LNCaP clone FGC (cell line): ENCODE results near the gene NGEF.

Experiments used
- DNase-seq: peaks from one replicate; pipeline ENCODE4 v3.0.0-alpha.2; 2011; ENCODE audit warnings: low read depth
- H3K4me3 ChIP-seq: 2 replicates; pipeline ENCODE4 v1.5.1; 2011; ENCODE audit warnings: mild to moderate bottlenecking, low read depth, low read length, control low read depth
- CTCF ChIP-seq: IDR thresholded peaks from 2 replicates; pipeline ENCODE4 v1.5.1; 2012; ENCODE audit warnings: mild to moderate bottlenecking; ENCODE audit not compliant: control insufficient read depth, insufficient read depth; ENCODE audit errors: extremely low read depth

NGEF gene

GRCh38 chr2:232999354-232999753 is 13.7 kb downstream of the NGEF start:
- no peak for TF ChIP-seq CTCF

GRCh38 chr2:232998666-232998985 is 14.4 kb downstream of the NGEF start:
- no peak overlapping the region for H3K4me3 ChIP-seq
- no peak for TF ChIP-seq CTCF
- DNase-seq, result no peak

More at GRCh38 chr2:232999354-232999753, 13.7 kb downstream of the NGEF start:
- DNase-seq, result no peak
- H3K4me3 ChIP-seq, result no peak overlapping the region

- DNase-seq, result no peak
- no peak for TF ChIP-seq CTCF
These were observed 15.0 kb downstream of the NGEF start for GRCh38 chr2:232997749-232998665.

GRCh38 chr2:232994446-232994845 is 18.6 kb downstream of the NGEF start:
- DNase-seq, result no peak
- H3K4me3 ChIP-seq, result no peak overlapping the region
- no peak for TF ChIP-seq CTCF

More at GRCh38 chr2:232997749-232998665, 15.0 kb downstream of the NGEF start:
- H3K4me3 ChIP-seq, result no peak overlapping the region

- no peak overlapping the region for H3K4me3 ChIP-seq
- no peak for DNase-seq
- no peak for TF ChIP-seq CTCF
These were observed 19.7 kb downstream of the NGEF start for GRCh38 chr2:232993231-232993821.

- H3K4me3 ChIP-seq, result no peak overlapping the region
- no peak for DNase-seq
- no peak for TF ChIP-seq CTCF
These were observed 26.9 kb downstream of the NGEF start for GRCh38 chr2:232986155-232986554.
